ENCODE data around the gene AFP. TPM values are rescaled to one million over a fixed set of nuclear protein-coding genes. Genes with fewer than 3 reads are reported as not detected.

The AFP gene
- total and polyA plus RNA-seq, 2 of the 8 experiments (the other 6 are each of a cell fraction or from before 2014, with no cell fraction given) = 6.1 to 10.4 TPM

GRCh38 chr4:73429118-73429517, 6.9 kb upstream of the AFP start:
- ChIA-PET POLR2A (ENCODE audit: partially characterized antibody) (no interaction called here), CTCF (ENCODE audit: partially characterized antibody) (interaction anchor here (1.0 to 1.6 kb wide), 7 partner anchors 10 to 146 kb away, joined by 3 to 10 read pairs (median 4); no protein-coding TSS in a partner anchor)
- Histone ChIP-seq H3K36me3 (ENCODE audit: control insufficient read depth in 2 of 4, insufficient read depth in 4 of 4, low read length in 3 of 4) (no peaks in the 10 kb centered on the region), H4K91ac (replicated peaks; ENCODE audit: insufficient read length, low read length) (no peak overlapping the region), H2BK15ac (ENCODE audit: low read length) (no peak overlapping the region), H4K5ac (ENCODE audit: insufficient read length, low read depth, low read length) (no peak overlapping the region), H3K79me1 (ENCODE audit: low read depth, low read length) (no peaks in the 10 kb centered on the region), H3K14ac (ENCODE audit: insufficient read length) (no peak overlapping the region), H4K8ac (ENCODE audit: extremely low read depth, insufficient read depth, low read length) (no peak overlapping the region), H2BK5ac (ENCODE audit: low read depth, low read length) (no peak overlapping the region), H2AFZ (ENCODE audit: low read length) (no peak overlapping the region), H3K4me3 (ENCODE audit: extremely low read depth in 1 of 4, insufficient read depth in 2 of 4, low read depth in 3 of 4, low read length in 4 of 4) (no peak overlapping the region), H2BK20ac (ENCODE audit: low read length) (no peak overlapping the region), H4K20me1 (replicated peaks in 1 of 2; ENCODE audit: control insufficient read depth in 1 of 2, insufficient read depth in 2 of 2, low read length in 2 of 2) (no peaks in the 10 kb centered on the region), H3K23ac (ENCODE audit: insufficient read length) (no peak overlapping the region), H3K9ac (replicated peaks in 1 of 4; ENCODE audit: extremely low read depth in 1 of 4, low read depth in 3 of 4, low read length in 3 of 4) (no peak overlapping the region), H3K56ac (replicated peaks; ENCODE audit: insufficient read length, low read depth, low read length) (no peak overlapping the region), H3K27me3 (replicated peaks in 1 of 4; ENCODE audit: control insufficient read depth in 3 of 4, extremely low read depth in 1 of 4, insufficient read depth in 3 of 4, low read length in 3 of 4) (no peaks in the 10 kb centered on the region), H3K4me1 (replicated peaks in 1 of 4; ENCODE audit: control insufficient read depth in 3 of 4, insufficient read depth in 4 of 4, low read length in 3 of 4) (no peaks in the 10 kb centered on the region), H3K79me2 (ENCODE audit: control insufficient read depth in 1 of 2, insufficient read depth in 2 of 2, low read length in 2 of 2) (no peaks in the 10 kb centered on the region), H3K23me2 (ENCODE audit: low read depth, low read length) (no peaks in the 10 kb centered on the region), H2BK120ac (replicated peaks; ENCODE audit: low read depth, low read length) (no peak overlapping the region), H3K4ac (replicated peaks; ENCODE audit: insufficient read length, low read depth, low read length) (no peak overlapping the region), H3K4me2 (ENCODE audit: insufficient read depth in 1 of 2, low read depth in 2 of 2, low read length in 2 of 2) (no peak overlapping the region), H2AK5ac (ENCODE audit: low read depth, low read length) (no peak overlapping the region), H3K18ac (ENCODE audit: extremely low read depth, low read length) (no peak overlapping the region), H3K9me3 (ENCODE audit: insufficient read depth in 2 of 2, low read depth in 1 of 2, low read length in 1 of 2) (no peaks in the 10 kb centered on the region), H3K27ac (ENCODE audit: low read depth, low read length) (no peak overlapping the region), H2BK12ac (ENCODE audit: low read depth, low read length) (no peak overlapping the region)
- 76% methylated on average over 2 of the region's 2 CpGs; no CpG with 5 or more reads in 1 of the 2 experiments for WGBS, 2 experiments (ENCODE audit: extremely low coverage in 1 of 2, insufficient coverage in 1 of 2, insufficient read length in 1 of 2, insufficient replicate concordance in 2 of 2, low coverage in 1 of 2, low lambda C conversion rate in 2 of 2, missing lambda C conversion rate in 1 of 2)
- no peak for DNase-seq (ENCODE audit: low read depth in 1 of 2, low spot score in 2 of 2)
- FAIRE-seq = no peak
- TF ChIP-seq EZH2 (IDR thresholded peaks at IDR 0.05; ENCODE audit: low read depth, low read length, severe bottlenecking) (no peak), FOSL1 (IDR thresholded peaks at IDR 0.05; ENCODE audit: insufficient read depth, low read depth, low read length) (no peak)
